Measurements from ENCODE around the gene OR10D3. TPM values are rescaled to one million over a fixed set of nuclear protein-coding genes. Genes with fewer than 3 reads are reported as not detected.

OR10D3 gene
- total and polyA plus RNA-seq, 2 of the 8 experiments (the other 6 are each of a cell fraction or from before 2014, with no cell fraction given): not detected

- H3K14ac ChIP-seq (ENCODE audit: insufficient read length): no peak overlapping the region
- H3K4me2 ChIP-seq (ENCODE audit: insufficient read depth in 1 of 2, low read depth in 2 of 2, low read length in 2 of 2): no peak overlapping the region
- WGBS, 2 experiments (ENCODE audit: extremely low coverage in 1 of 2, insufficient coverage in 1 of 2, insufficient read length in 1 of 2, insufficient replicate concordance in 2 of 2, low coverage in 1 of 2, low lambda C conversion rate in 2 of 2, missing lambda C conversion rate in 1 of 2): 96% methylated on average over 7 of the region's 7 CpGs; no CpG with 5 or more reads in 1 of the 2 experiments
- H2BK120ac ChIP-seq (replicated peaks; ENCODE audit: low read depth, low read length): no peak overlapping the region
- no peak overlapping the region for H2AFZ ChIP-seq (ENCODE audit: low read length)
- no peak overlapping the region for H3K9ac ChIP-seq (replicated peaks in 1 of 4; ENCODE audit: extremely low read depth in 1 of 4, low read depth in 3 of 4, low read length in 3 of 4)
- H2BK15ac ChIP-seq (ENCODE audit: low read length): no peak overlapping the region
- no peak overlapping the region for H2BK20ac ChIP-seq (ENCODE audit: low read length)
- no peak overlapping the region for H3K23ac ChIP-seq (ENCODE audit: insufficient read length)
- DNase-seq (ENCODE audit: low read depth in 1 of 2, low spot score in 2 of 2) (no peak), FAIRE-seq (no peak)
- ChIA-PET POLR2A (ENCODE audit: partially characterized antibody) (no interaction called here), CTCF (ENCODE audit: partially characterized antibody) (interaction anchor here (0.6 to 2.0 kb wide), 3 partner anchors 114 to 1608 kb away, joined by 3 to 6 read pairs (median 4); no protein-coding TSS in a partner anchor)
- no peak overlapping the region for H3K4me3 ChIP-seq (ENCODE audit: extremely low read depth in 1 of 4, insufficient read depth in 2 of 4, low read depth in 3 of 4, low read length in 4 of 4)
- H2BK12ac ChIP-seq (ENCODE audit: low read depth, low read length): no peak overlapping the region
- H3K79me1 ChIP-seq (ENCODE audit: low read depth, low read length): no peaks in the 10 kb centered on the region
- H3K23me2 ChIP-seq (ENCODE audit: low read depth, low read length): no peaks in the 10 kb centered on the region
- H3K27me3 ChIP-seq (replicated peaks in 1 of 4; ENCODE audit: control insufficient read depth in 3 of 4, extremely low read depth in 1 of 4, insufficient read depth in 3 of 4, low read length in 3 of 4): no peaks in the 10 kb centered on the region
- H3K4ac ChIP-seq (replicated peaks; ENCODE audit: insufficient read length, low read depth, low read length): no peak overlapping the region
- H2AK5ac ChIP-seq (ENCODE audit: low read depth, low read length): no peak overlapping the region
- H4K5ac ChIP-seq (ENCODE audit: insufficient read length, low read depth, low read length): no peak overlapping the region
- H3K79me2 ChIP-seq (ENCODE audit: control insufficient read depth in 1 of 2, insufficient read depth in 2 of 2, low read length in 2 of 2): no peaks in the 10 kb centered on the region
- H4K8ac ChIP-seq (ENCODE audit: extremely low read depth, insufficient read depth, low read length): no peak overlapping the region
- H3K36me3 ChIP-seq (ENCODE audit: control insufficient read depth in 2 of 4, insufficient read depth in 4 of 4, low read length in 3 of 4): no peaks in the 10 kb centered on the region
- no peak overlapping the region for H3K27ac ChIP-seq (ENCODE audit: low read depth, low read length)
- peaks cover 0 to under 1% (median 0%) of the 10 kb centered on the region in 4 experiments; a peak in 1 of 7 replicates for H3K4me1 ChIP-seq (replicated peaks in 1 of 4; ENCODE audit: control insufficient read depth in 3 of 4, insufficient read depth in 4 of 4, low read length in 3 of 4)
- no peak overlapping the region for H3K18ac ChIP-seq (ENCODE audit: extremely low read depth, low read length)
- no peaks in the 10 kb centered on the region for H4K20me1 ChIP-seq (replicated peaks in 1 of 2; ENCODE audit: control insufficient read depth in 1 of 2, insufficient read depth in 2 of 2, low read length in 2 of 2)
- H3K9me3 ChIP-seq (ENCODE audit: insufficient read depth in 2 of 2, low read depth in 1 of 2, low read length in 1 of 2): no peaks in the 10 kb centered on the region
- H2BK5ac ChIP-seq (ENCODE audit: low read depth, low read length): no peak overlapping the region
- no peak overlapping the region for H4K91ac ChIP-seq (replicated peaks; ENCODE audit: insufficient read length, low read length)
- no peak overlapping the region for H3K56ac ChIP-seq (replicated peaks; ENCODE audit: insufficient read length, low read depth, low read length)
- TF ChIP-seq JUND (IDR thresholded peaks at IDR 0.05; ENCODE audit: low read length) (no peak), FOSL1 (IDR thresholded peaks at IDR 0.05; ENCODE audit: insufficient read depth, low read depth, low read length) (no peak), BRCA1 (IDR thresholded peaks at IDR 0.05; ENCODE audit: low read depth, low read length) (no peak)
Observed at GRCh38 chr11:124198897-124199296, 15.8 kb downstream of the OR10D3 start.
